HepG2 (cell line): Measurements from ENCODE around the gene PCNT. TPM values are rescaled to one million over a fixed set of nuclear protein-coding genes. Genes with fewer than 3 reads are reported as not detected.

Experiments used
- ATAC-seq: fragments of 200-7000 bp; cut with Tn5 transposase; 3 replicates; pipeline ENCODE4 v1.9.1; 2020; ENCODE audit warnings: mild to moderate bottlenecking, moderate library complexity
- BruUV-seq: library from RNA; stranded (reverse); fragments of 400-500 nt; replicated peaks from 2 replicates; lab custom pipeline; 2021; lab: Mats Ljungman, UMichigan
- CTCF ChIA-PET: fragments of 300-600 bp; formaldehyde crosslinking; extraction: SDS; loops from one replicate; lab custom pipeline; 2021; ENCODE audit warnings: low total read pairs, inconsistent platforms, low intra/inter-chr PET ratio; lab: Yijun Ruan, JAX
- POLR2A ChIA-PET: fragments of 350-600 bp; sonication (Branson Sonifier 250); formaldehyde crosslinking; loops from one replicate; lab custom pipeline; 2020; ENCODE audit warnings: antibody characterized with exemption, inconsistent platforms; lab: Yijun Ruan, JAX
- DNase-seq: peaks from one replicate; pipeline ENCODE4 v3.0.0-alpha.2; 2015; ENCODE audit warnings: low spot score
- FAIRE-seq: peaks from 3 replicates; lab custom pipeline; 2011; peaks lifted over from hg19 to GRCh38; lab: Jason Lieb, UNC
- H2AFZ ChIP-seq: one replicate; pipeline ENCODE4 v1.6.1; 2011; ENCODE audit warnings: low read length, inconsistent platforms
- H3K27ac ChIP-seq: fragments of 300-600 bp; 3 replicates; pipeline ENCODE4 v1.8.0; 2011; ENCODE audit warnings: mixed run types, mild to moderate bottlenecking, mixed read lengths, low read length, inconsistent platforms; ENCODE audit not compliant: insufficient read depth; ENCODE audit errors: extremely low read length
- H3K27me3 ChIP-seq, 2 experiments: fragments of 200-600 bp in 1 of 2; 2 replicates in 1 of 2; 3 replicates in 1 of 2; pipeline versions ENCODE4 v1.6.0 to v1.8.0; 2011; ENCODE audit warnings: low read length in 2 of 2, mild to moderate bottlenecking in 2 of 2, moderate library complexity in 2 of 2, inconsistent platforms in 1 of 2; ENCODE audit not compliant: insufficient read depth in 2 of 2, control insufficient read depth in 1 of 2
- H3K36me3 ChIP-seq, 2 experiments: fragments of 200-600 bp in 1 of 2; replicated peaks in 1 of 2; 2 replicates in 1 of 2; 3 replicates in 1 of 2; pipeline versions ENCODE4 v1.5.1 to v1.8.0; 2011; ENCODE audit warnings: low read length in 2 of 2, inconsistent platforms in 1 of 2; ENCODE audit not compliant: insufficient read depth in 2 of 2, control insufficient read depth in 1 of 2
- H3K4me1 ChIP-seq: 2 replicates; pipeline ENCODE4 v1.5.1; 2012; ENCODE audit warnings: low read length, inconsistent platforms; ENCODE audit not compliant: insufficient read depth
- H3K4me2 ChIP-seq: 2 replicates; pipeline ENCODE4 v1.6.0; 2011; ENCODE audit warnings: low read depth, low read length, inconsistent platforms
- H3K4me3 ChIP-seq, 3 experiments: fragments of 200-600 bp in 1 of 3; sonication (generic), shearing (Covaris generic) in 1 of 3; replicated peaks in 1 of 3; 2 replicates each; pipeline ENCODE4 v1.5.1; 2011 to 2016; ENCODE audit warnings: low read length in 3 of 3, inconsistent platforms in 2 of 3, low read depth in 2 of 3, mild to moderate bottlenecking in 2 of 3, control low read depth in 1 of 3, mixed read lengths in 1 of 3; ENCODE audit not compliant: insufficient read depth in 1 of 3
- H3K79me2 ChIP-seq: one replicate; pipeline ENCODE4 v1.6.1; 2011; ENCODE audit warnings: low read length, inconsistent platforms; ENCODE audit not compliant: insufficient read depth
- H3K9ac ChIP-seq: 2 replicates; pipeline ENCODE4 v1.6.0; 2011; ENCODE audit warnings: mild to moderate bottlenecking, low read depth, low read length, inconsistent platforms; ENCODE audit not compliant: insufficient read depth
- H3K9me3 ChIP-seq: 2 replicates; pipeline ENCODE4 v1.5.1; 2012; ENCODE audit warnings: mild to moderate bottlenecking, low read length
- H4K20me1 ChIP-seq: 2 replicates; pipeline ENCODE4 v1.6.0; 2011; ENCODE audit warnings: inconsistent platforms, mild to moderate bottlenecking, low read length, moderate library complexity; ENCODE audit not compliant: insufficient read depth
- HMGA1 ChIP-seq: sonication (generic); formaldehyde crosslinking; conservative IDR thresholded peaks from 2 replicates; pipeline ENCODE4 v1.4.0; 2020; ENCODE audit warnings: missing genetic modification reagents
- KLF6 ChIP-seq: IDR thresholded peaks from 2 replicates; pipeline ENCODE4 v1.8.0; 2016; ENCODE audit warnings: missing biosample characterization, missing genetic modification reagents
- NONO ChIP-seq, 2 experiments: fragments of 450-650 bp in 1 of 2; sonication (generic) in 1 of 2; formaldehyde crosslinking in 1 of 2; IDR thresholded peaks in 1 of 2; conservative IDR thresholded peaks in 1 of 2; 2 replicates each; pipeline versions ENCODE4 v1.6.1 to v1.8.0; 2017 to 2022; ENCODE audit warnings: mild to moderate bottlenecking in 1 of 2, missing genetic modification reagents in 1 of 2, moderate library complexity in 1 of 2
- THAP11 ChIP-seq: IDR thresholded peaks from 2 replicates; pipeline ENCODE4 v1.6.1; 2016; ENCODE audit warnings: missing biosample characterization, missing genetic modification reagents
- ZBTB1 ChIP-seq: sonication (generic); formaldehyde crosslinking; IDR thresholded peaks from 2 replicates; pipeline ENCODE4 v1.4.0; 2020; ENCODE audit warnings: missing genetic modification reagents, borderline replicate concordance
- ZNF432 ChIP-seq: sonication (generic); formaldehyde crosslinking; IDR thresholded peaks from 2 replicates; pipeline ENCODE4 v1.5.0; 2020; ENCODE audit warnings: missing genetic modification reagents, mild to moderate bottlenecking, borderline replicate concordance
- WGBS: methylation state at CpG from one replicate; pipeline ENCODE4 v1.1.6; 2017; ENCODE audit warnings: low lambda C conversion rate; 5-methylcytosine and 5-hydroxymethylcytosine counted together
- in situ Hi-C: cut with HindIII; loops from 2 replicates; pipeline ENCODE4 v1.10.0; 2017; ENCODE audit warnings: low pct_unique_long_range_greater_than_20kb; ENCODE audit not compliant: extremely low pct_ligation_motif_present
- intact Hi-C: fragments of 100-400 bp; cut with micrococcal nuclease; formaldehyde crosslinking; loops from one replicate; pipeline ENCODE4 v1.10.0; 2022; ENCODE audit not compliant: unreplicated experiment
- polyA plus RNA-seq, 8 experiments: library from polyadenylated mRNA; depleted of rRNA in 3 of 8; stranded (reverse) in 7 of 8; unstranded in 1 of 8; fragments of >200 nt; fragmentation: Illumina TruSeq in 4 of 8; extraction: Trizol in 4 of 8; gene quantifications; 2 replicates each; pipeline versions ENCODE4 v1.2.1 to v1.2.3, GENCODE V29; 2011 to 2016; ENCODE audit warnings: low read depth in 4 of 8, missing spikeins in 1 of 8, mixed read lengths in 1 of 8; ENCODE audit not compliant: insufficient read depth in 1 of 8
- total RNA-seq, 5 experiments: library from RNA; depleted of rRNA; stranded (reverse); fragments of >200 nt; fragmentation: Illumina TruSeq; extraction: Trizol; gene quantifications; 2 replicates each; pipeline ENCODE4 v1.2.3, GENCODE V29; 2016; ENCODE audit warnings: low read depth in 1 of 5
- TF ChIP-seq, protein P1 (sequence below): sonication (generic); formaldehyde crosslinking; IDR thresholded peaks from 2 replicates; pipeline ENCODE4 v1.8.0; 2022; ENCODE audit warnings: mild to moderate bottlenecking, missing genetic modification reagents; ENCODE audit not compliant: insufficient replicate concordance

Gene PCNT
- total and polyA plus RNA-seq, 2 of the 13 experiments (the other 11 are each of a cell fraction or from before 2014, with no cell fraction given): 5.6 to 12.4 TPM

DNA sequence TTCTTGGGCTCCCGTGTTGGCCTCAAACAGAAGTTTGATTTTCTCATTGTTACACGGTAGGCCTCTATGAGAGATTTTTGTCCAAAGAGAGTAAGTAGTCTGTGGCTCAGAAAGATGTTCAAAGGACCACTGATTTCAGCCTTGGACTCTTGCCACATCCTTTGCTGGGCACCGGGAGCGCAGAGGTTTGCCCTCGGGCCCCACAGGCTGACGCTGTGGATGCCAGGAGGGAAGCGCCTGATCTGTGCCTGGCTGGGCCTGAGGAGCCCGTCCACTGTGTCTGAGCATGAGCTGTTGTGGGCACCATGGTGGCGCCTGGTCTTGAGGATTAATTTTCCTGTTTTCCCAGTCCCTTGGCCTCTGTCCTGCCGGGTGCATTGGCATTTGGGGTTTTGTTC lies 52.3 kb downstream of the PCNT start:
- ATAC-seq (no peak), FAIRE-seq (no peak), DNase-seq (no peak)
- in situ Hi-C loops (no loop called here), intact Hi-C loops (no loop called here)
- no peaks in the 10 kb centered on the region for H4K20me1 ChIP-seq
- no peaks in the 10 kb centered on the region for H3K4me1 ChIP-seq
- H3K9me3 ChIP-seq: no peaks in the 10 kb centered on the region
- no TSS peak for BruUV-seq
- no peak overlapping the region for H3K4me3 ChIP-seq
- peaks cover 9 to 21% of the 10 kb centered on the region in 2 experiments; a peak in 4 of 5 replicates for H3K36me3 ChIP-seq
- POLR2A ChIA-PET: no interaction called here
- H3K9ac ChIP-seq: no peak overlapping the region
- TF ChIP-seq THAP11 (CRISPR knock-in tag) (no peak), KLF6 (CRISPR knock-in tag) (no peak), ZNF432 (CRISPR knock-in tag) (no peak), HMGA1 (no peak), NONO (IDR thresholded peaks at IDR 0.05) (no peak), NONO (CRISPR knock-in tag; conservative IDR thresholded peaks at IDR 0.05) (no peak), ZBTB1 (CRISPR knock-in tag) (no peak)
- TF ChIP-seq, protein P1, sequence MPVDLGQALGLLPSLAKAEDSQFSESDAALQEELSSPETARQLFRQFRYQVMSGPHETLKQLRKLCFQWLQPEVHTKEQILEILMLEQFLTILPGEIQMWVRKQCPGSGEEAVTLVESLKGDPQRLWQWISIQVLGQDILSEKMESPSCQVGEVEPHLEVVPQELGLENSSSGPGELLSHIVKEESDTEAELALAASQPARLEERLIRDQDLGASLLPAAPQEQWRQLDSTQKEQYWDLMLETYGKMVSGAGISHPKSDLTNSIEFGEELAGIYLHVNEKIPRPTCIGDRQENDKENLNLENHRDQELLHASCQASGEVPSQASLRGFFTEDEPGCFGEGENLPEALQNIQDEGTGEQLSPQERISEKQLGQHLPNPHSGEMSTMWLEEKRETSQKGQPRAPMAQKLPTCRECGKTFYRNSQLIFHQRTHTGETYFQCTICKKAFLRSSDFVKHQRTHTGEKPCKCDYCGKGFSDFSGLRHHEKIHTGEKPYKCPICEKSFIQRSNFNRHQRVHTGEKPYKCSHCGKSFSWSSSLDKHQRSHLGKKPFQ: no peak
- H3K79me2 ChIP-seq: peaks cover 7% of the 10 kb centered on the region
- no peak overlapping the region for H2AFZ ChIP-seq
- H3K27me3 ChIP-seq: no peaks in the 10 kb centered on the region
- WGBS: 98% methylated on average over 6 of the region's 10 CpGs
- H3K4me2 ChIP-seq: no peak overlapping the region
- CTCF ChIA-PET: no interaction called here
- H3K27ac ChIP-seq: no peak overlapping the region
